ENCODE data around the gene SLC4A5.
"Not testable (repeated sequence)": the region's sequence is repeated elsewhere in the genome, so short reads cannot be mapped to it uniquely, and the experiment has no call there.

Gene SLC4A5

DNA sequence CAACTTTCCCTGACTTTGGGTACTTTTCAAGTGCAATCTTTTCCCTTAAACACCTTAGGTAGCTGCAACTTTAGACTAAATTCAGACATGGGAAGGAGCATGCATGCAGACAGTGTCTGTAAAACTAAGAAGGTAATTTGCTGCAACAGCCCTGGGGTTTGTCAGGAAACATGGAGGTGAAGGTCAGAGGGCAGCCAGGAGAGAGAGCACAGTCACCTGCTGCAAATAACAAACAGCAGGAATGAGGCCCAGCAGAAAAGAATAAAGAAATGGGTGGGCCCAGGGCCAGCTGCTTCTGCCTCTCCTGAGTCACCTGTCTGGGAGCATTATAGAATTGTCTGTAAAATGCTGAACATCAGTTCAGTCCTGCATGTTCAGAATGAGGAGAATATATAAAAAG is 109.6 kb downstream of the SLC4A5 start:
- no peak for TF ChIP-seq CTCF (conservative IDR thresholded peaks at IDR 0.05; ENCODE audit: low read depth)
- DNase-seq (ENCODE audit: low spot score), result no peak
- H3K27ac ChIP-seq, result no peak overlapping the region
- ChIA-PET CTCF (no interaction called here), POLR2A (ENCODE audit: low non-redundant PET) (no interaction called here)

- no peak for TF ChIP-seq CTCF (conservative IDR thresholded peaks at IDR 0.05; ENCODE audit: low read depth)
- POLR2A ChIA-PET (ENCODE audit: low non-redundant PET), result no interaction called here
- no peak for DNase-seq (ENCODE audit: low spot score)
- H3K27ac ChIP-seq, result no peak overlapping the region
- CTCF ChIA-PET, result no interaction called here
These were observed 110.8 kb downstream of the SLC4A5 start for GRCh38 chr2:74232426-74232825.

GRCh38 chr2:74229865-74230264 is 113.4 kb downstream of the SLC4A5 start:
- CTCF ChIA-PET; POLR2A ChIA-PET (ENCODE audit: low non-redundant PET); DNase-seq (ENCODE audit: low spot score); H3K27ac ChIP-seq: not testable (repeated sequence)

DNA sequence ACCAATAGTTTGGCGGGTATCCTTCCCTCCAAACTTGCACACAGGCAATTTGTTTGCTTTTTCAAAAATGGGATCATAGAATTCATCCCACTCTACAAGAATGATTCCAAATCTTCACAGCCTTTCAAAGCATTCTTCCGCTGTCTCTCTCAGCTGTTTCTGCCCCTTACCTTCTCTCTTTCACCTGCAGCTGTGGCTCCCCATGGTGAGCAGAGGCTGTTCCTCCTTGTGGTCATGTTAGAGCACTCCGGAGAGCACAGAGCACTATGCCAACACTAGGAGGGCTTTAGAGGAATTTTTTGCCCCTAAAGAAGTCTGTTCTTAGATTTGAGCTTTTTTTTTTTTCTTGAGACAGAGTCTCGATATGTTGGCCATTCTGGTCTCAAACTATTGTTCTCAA is 114.4 kb downstream of the SLC4A5 start:
- no peak for DNase-seq (ENCODE audit: low spot score)
- POLR2A ChIA-PET (ENCODE audit: low non-redundant PET), result no interaction called here
- no peak for TF ChIP-seq CTCF (conservative IDR thresholded peaks at IDR 0.05; ENCODE audit: low read depth)
- CTCF ChIA-PET, result no interaction called here
- no peak overlapping the region for H3K27ac ChIP-seq

- DNase-seq (ENCODE audit: low spot score), result no peak
- H3K27ac ChIP-seq, result no peak overlapping the region
- POLR2A ChIA-PET (ENCODE audit: low non-redundant PET), result no interaction called here
- CTCF ChIA-PET, result interaction anchor here (0.6 to 0.7 kb wide), 2 partner anchors 16 to 29 kb away, joined by 3 read pairs; no protein-coding TSS in a partner anchor
- TF ChIP-seq CTCF (conservative IDR thresholded peaks at IDR 0.05; ENCODE audit: low read depth), result no peak
These were observed 115.6 kb downstream of the SLC4A5 start for GRCh38 chr2:74227646-74228045.

GRCh38 chr2:74226648-74227213 is 116.5 kb downstream of the SLC4A5 start:
- CTCF ChIA-PET, result interaction anchor here (1.6 kb wide), 1 partner anchor 23 kb away, joined by 6 read pairs; no protein-coding TSS in a partner anchor
- DNase-seq (ENCODE audit: low spot score), result peak; percentile 40
- no peak for TF ChIP-seq CTCF (conservative IDR thresholded peaks at IDR 0.05; ENCODE audit: low read depth)
- POLR2A ChIA-PET (ENCODE audit: low non-redundant PET), result no interaction called here
- peak overlapping the region; percentile 77 for H3K27ac ChIP-seq

GRCh38 chr2:74225698-74226459 is 117.3 kb downstream of the SLC4A5 start:
- TF ChIP-seq CTCF (conservative IDR thresholded peaks at IDR 0.05; ENCODE audit: low read depth), result no peak
- ChIA-PET POLR2A (ENCODE audit: low non-redundant PET) (no interaction called here), CTCF (interaction anchor here (1.6 kb wide), 1 partner anchor 24 kb away, joined by 6 read pairs; no protein-coding TSS in a partner anchor)
- no peak for DNase-seq (ENCODE audit: low spot score)
- H3K27ac ChIP-seq, result peak overlapping the region; percentile 77
